ENCODE results near the gene GPR17.

DNA sequence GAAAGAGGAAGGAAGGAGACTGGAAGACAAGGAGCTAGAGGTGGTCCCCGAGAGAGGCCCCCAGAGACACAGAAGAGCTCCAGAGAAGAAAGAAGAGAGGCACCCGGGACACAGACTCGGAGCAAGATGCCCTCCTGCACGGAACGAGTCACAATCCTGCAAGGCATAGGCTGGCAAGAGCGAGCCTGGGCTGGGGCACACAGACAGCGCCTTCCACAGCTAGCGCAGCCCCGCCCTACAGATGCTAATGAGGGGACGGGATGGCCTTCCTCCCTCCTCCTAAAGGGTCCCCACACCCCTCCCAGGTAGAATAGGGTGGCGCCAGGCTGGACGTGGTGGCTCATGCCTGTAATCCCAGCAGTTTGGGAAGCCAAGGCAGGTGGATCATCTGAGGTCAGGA lies 19.8 kb upstream of the GPR17 start:
- TF ChIP-seq, protein P1, sequence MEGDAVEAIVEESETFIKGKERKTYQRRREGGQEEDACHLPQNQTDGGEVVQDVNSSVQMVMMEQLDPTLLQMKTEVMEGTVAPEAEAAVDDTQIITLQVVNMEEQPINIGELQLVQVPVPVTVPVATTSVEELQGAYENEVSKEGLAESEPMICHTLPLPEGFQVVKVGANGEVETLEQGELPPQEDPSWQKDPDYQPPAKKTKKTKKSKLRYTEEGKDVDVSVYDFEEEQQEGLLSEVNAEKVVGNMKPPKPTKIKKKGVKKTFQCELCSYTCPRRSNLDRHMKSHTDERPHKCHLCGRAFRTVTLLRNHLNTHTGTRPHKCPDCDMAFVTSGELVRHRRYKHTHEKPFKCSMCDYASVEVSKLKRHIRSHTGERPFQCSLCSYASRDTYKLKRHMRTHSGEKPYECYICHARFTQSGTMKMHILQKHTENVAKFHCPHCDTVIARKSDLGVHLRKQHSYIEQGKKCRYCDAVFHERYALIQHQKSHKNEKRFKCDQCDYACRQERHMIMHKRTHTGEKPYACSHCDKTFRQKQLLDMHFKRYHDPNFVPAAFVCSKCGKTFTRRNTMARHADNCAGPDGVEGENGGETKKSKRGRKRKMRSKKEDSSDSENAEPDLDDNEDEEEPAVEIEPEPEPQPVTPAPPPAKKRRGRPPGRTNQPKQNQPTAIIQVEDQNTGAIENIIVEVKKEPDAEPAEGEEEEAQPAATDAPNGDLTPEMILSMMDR (IDR thresholded peaks at IDR 0.05; ENCODE audit: insufficient read depth, low read length, poor library complexity, severe bottlenecking) = no peak
- no peak for TF ChIP-seq EZH2phosphoT487 (conservative IDR thresholded peaks at IDR 0.05; ENCODE audit: low read length)

All from SU-DHL-6 (cell line).